GM12801 (cell line): ENCODE data around the gene FOXP1.

ENCODE experiments used
- TF ChIP-seq, protein P1 (sequence below): IDR thresholded peaks from one replicate; pipeline ENCODE4 v1.5.1; 2011; ENCODE audit warnings: control low read depth; ENCODE audit not compliant: insufficient read length; ENCODE audit errors: extremely low read depth

Gene FOXP1

GRCh38 chr3:71453822-71454511, 129.6 kb downstream of the FOXP1 start:
- TF ChIP-seq, protein P1, sequence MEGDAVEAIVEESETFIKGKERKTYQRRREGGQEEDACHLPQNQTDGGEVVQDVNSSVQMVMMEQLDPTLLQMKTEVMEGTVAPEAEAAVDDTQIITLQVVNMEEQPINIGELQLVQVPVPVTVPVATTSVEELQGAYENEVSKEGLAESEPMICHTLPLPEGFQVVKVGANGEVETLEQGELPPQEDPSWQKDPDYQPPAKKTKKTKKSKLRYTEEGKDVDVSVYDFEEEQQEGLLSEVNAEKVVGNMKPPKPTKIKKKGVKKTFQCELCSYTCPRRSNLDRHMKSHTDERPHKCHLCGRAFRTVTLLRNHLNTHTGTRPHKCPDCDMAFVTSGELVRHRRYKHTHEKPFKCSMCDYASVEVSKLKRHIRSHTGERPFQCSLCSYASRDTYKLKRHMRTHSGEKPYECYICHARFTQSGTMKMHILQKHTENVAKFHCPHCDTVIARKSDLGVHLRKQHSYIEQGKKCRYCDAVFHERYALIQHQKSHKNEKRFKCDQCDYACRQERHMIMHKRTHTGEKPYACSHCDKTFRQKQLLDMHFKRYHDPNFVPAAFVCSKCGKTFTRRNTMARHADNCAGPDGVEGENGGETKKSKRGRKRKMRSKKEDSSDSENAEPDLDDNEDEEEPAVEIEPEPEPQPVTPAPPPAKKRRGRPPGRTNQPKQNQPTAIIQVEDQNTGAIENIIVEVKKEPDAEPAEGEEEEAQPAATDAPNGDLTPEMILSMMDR, result no peak

- TF ChIP-seq, protein P1, result no peak
These were observed 130.2 kb downstream of the FOXP1 start for GRCh38 chr3:71453319-71453718.

- TF ChIP-seq, protein P1, result no peak
These were observed 131.7 kb downstream of the FOXP1 start for GRCh38 chr3:71451812-71452211.

GRCh38 chr3:71451060-71451459, 132.5 kb downstream of the FOXP1 start:
- TF ChIP-seq, protein P1, result no peak

DNA sequence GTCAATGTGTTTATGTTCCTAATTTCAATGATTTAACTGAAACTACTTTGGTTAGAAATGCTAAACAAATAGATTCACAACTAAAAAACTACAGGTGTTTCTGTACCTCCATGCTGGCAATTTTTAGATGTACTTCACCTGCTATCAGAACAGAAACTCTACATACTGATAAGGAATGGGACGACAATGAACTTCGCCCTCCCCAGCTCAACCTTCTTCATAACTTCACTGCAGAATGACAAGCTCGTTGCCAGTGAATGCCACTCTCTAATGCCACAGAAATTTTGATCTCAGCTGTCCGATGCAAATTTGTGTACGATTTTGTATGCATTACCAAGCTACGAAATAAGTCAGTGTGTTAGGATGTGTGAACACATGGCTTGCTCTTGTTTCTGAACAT, 133.4 kb downstream of the FOXP1 start:
- TF ChIP-seq, protein P1, result no peak

GRCh38 chr3:71447803-71448202, 135.7 kb downstream of the FOXP1 start:
- TF ChIP-seq, protein P1, result no peak

DNA sequence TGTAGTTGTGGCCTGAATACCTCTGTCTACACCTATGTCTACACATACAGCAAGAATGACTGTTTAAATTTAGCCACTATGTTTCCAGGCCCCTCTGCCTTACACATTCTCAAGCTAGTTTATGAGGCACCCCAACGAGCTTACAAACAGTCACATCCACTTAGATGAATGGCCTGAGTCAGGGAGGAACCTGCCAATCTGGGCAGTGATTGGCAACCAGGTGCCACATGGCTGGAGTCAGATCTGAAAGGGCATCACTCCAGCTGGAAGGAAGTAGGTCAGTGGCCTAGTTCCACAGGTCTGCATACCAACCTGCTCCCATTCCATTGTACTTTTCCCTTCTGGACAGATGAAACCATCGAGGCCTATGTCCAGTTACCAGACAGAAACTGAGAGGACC, 136.3 kb downstream of the FOXP1 start:
- TF ChIP-seq, protein P1, result no peak
